Activated CD4-positive, alpha-beta T cell treated with anti-CD3 and anti-CD28 coated beads, Interleukin-2, Interleukin-6, amounts not matched to agents 100 ng/mL and 50 ng/mL, durations not matched to agents 16 hours and 8 hours (primary cell): ENCODE measurements around the gene GIMD1.
"Not testable (repeated sequence)": the region's sequence is repeated elsewhere in the genome, so short reads cannot be mapped to it uniquely, and the experiment has no call there.

ENCODE experiments used
- DNase-seq: peaks from one replicate; pipeline ENCODE4 v3.0.0-alpha.2; 2020

The GIMD1 gene

DNA sequence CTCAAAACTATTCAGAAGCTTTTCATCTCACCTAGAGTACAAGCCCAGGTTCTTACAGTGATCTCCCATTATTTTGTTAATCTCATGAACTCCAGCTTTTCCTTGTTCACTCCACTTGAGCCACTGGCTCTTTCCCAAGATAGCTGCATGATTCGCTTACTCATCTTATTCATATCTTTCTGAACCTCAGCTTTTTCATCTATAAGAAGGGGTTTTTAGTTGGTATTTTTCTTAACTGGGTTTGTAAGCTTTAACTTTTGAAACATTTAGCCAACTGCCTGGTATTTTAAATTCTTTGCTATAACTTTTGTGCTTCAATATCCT, 24.0 kb downstream of the GIMD1 start:
- DNase-seq: no peak

DNA sequence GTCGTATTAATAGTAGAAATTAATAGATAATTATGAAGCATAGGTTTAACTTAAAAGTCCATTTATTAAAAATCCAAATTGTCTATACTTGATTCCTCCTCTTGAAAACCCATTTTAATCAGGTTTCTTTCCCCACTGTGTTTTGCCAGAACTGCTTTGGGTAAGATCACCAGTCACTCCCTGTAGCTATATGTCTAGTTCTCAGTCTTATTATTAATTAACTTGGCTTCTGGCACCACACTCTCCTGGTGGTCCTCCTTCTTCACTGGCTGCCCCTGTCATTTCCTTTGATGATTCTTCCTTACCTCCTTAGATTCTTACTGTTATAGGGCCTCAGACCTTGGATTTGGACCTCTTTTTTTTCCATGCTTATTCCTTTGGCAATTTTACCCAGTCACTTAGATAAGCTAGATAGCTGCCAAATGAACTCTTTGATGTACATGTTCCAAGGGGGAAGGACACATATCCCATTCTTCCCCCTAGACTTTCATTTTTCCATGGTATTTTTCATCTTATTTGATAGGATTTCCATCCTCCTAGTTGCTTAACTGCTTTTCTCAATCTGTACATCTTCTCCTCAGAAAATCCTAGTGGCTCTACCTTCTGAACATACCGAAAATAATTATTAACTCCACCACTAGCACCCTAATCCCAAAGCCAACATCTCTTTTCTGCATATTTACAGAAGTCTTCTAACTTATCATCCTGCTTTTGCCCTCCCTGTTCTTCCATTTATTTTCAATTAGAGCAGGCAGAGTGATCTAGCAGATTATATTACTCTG, 24.5 kb downstream of the GIMD1 start:
- DNase-seq: no peak

DNA sequence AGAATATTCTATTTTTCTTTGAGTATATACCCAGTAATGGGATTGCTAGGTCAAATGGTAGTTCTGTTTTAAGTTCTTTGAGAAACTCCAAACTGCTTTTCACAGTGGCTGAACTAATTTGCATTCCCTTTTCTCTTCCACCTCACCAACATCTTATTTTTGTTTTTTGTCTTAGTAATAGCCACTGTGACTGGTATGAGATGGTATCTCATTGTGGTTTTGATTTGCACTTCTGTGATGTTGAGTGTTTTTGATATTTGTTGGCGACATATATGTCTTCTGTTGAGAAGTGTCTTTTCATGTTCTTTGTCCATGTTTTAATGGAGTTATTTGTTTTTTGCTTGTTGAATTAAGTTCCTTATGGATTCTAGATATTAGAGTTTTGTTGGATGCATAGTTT, 27.8 kb downstream of the GIMD1 start:
- no peak for DNase-seq

DNA sequence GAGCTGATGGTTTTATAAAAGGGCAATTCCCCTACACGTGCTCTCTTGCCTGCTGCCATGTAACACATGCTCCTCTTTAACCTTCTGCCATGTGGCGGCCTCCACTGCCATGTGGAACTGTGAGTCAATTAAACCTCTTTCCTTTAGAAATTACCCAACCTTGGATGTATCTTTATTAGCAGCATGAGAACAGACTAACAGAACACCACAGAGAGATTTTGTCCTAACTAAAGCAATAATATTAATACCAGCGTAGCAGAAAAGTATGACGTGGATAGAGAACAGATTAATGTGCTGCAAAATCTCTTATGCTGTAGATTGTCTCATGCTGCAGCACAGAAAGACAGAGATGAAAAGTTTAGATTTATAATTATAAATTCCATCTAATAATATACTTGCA, 29.1 kb downstream of the GIMD1 start:
- no peak for DNase-seq

DNA sequence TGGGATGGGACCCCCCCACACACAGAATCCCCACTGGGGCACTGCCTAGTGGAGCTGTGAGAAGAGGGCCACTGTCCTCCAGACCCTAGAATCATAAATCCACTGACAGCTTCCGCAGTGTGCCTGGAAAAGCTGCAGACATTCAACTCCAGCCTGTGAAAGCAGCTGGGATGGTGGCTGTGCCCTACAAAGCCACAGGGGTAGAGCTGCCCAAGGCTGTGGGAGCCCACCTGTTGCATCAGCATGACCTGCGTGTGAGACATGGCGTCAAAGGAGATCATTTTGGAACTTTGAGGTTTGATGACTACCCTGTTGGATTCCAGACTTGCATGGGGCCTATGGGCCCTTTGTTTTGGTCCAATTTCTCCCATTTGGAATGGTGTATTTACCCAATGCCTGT, 29.9 kb downstream of the GIMD1 start:
- no peak for DNase-seq

DNA sequence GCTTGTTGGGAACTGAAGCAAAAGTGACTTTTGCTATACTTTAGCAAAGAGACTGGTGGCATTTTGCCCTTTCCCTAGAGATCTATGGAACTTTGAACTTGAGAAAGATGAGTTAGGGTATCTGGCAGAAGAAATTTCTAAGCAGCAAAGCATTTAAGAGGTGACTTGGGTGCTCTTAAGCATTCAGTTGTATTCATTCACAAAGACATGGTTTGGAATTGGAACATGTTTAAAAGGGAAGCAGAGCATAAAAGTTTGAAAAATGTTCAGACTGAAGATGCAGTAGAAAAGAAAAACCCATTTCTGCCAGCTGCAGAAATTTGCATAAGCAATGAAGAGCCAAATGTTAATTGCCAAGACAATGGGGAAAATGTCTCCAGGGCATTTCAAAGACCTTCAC, 30.7 kb downstream of the GIMD1 start:
- DNase-seq: no peak

DNA sequence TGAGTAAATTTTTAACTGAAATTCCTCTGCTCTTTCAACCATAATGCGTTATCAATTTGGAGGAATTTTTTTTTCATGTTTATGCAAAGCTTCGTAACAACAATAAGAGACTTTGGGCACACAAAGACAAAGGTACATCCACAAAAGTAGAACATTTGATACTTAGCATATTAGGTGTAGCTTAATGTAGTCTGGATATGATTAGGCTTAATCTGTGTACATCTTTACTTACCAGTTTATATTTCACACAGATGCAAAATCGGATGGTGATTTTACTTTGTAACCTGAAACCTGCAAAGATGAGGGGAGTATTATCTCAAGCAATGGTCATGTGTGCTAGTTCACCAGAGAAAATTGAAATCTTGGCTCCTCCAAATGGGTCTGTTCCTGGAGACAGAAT, 32.0 kb downstream of the GIMD1 start:
- no peak for DNase-seq

DNA sequence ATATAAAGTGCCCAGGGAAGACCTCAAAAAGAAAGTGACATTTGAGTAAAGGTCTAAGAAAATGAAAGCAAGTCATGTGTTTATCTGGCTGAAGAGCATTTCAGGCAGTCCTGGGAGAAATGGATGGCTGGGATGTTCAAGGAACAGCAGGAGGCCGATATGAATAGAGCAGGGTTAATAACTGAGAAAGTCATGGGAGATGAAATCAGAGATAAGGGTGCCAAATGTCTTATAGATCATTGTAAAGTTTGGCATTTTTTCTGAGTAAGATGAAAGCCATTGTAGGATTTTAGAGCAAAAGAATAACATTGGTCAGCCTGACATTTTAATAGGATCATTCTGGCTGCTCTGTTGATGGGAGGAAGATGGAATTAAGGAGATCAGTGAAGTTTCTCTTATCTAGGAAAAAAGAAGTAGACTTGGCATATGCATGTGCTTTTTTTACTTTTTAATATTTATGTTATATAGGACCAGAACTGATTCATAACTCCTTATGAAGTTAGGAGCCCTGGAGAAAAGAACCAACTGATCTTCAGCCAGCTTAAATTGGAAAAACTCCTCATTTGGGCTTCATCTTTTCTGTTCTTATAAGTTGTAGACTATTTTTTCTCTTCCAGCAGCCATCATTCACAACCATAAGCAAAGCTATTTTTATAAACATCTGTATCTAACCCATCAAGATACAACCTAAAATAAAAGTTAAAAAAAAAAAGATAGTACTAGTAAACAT, 33.7 kb downstream of the GIMD1 start:
- no peak for DNase-seq

DNA sequence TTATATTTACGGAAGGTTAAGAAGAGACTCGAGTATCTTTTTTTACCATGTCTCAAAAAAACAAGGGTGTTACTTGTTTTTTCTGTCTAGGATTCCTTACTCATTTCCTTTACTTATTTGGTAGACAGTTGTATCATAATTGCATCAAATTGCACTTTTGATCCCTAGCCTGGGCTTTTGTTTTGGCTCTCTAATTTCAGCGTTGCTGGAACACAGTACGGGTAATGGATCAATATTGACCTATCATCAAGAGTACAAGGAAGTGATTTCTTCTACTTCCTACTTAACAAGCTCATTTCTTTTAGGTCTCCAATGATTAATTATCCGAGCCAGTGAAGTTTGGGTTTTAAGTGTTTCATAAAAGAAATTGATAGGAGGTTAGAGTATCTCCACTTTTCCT, 35.4 kb downstream of the GIMD1 start:
- DNase-seq: no peak

DNA sequence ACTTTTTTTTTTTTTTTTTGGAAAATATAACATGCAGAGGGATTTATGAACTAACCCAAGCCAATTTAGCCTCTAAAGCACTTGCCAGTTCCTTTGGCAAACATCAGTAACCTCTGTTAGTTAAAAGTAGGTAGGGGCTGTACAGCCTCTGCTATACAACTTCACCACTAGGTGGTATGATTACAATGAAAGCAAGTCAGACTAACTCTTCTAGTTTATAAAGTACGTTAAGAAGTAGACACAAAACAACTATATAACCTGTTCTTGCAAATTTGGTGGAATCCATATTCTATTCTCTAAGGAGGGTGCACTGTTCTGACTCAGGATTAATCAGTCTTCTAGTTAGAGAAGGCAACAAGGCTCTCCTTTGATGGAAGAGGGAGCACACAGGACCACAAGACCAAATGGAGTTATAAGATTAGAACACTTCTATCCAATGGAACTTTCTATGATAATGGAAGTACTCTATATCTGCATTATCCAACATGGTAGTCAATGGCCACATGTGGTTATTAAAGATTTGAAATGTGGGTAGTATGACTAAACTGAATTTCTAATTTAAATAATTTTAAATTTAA, 39.4 kb downstream of the GIMD1 start:
- DNase-seq: peak; percentile 32

DNA sequence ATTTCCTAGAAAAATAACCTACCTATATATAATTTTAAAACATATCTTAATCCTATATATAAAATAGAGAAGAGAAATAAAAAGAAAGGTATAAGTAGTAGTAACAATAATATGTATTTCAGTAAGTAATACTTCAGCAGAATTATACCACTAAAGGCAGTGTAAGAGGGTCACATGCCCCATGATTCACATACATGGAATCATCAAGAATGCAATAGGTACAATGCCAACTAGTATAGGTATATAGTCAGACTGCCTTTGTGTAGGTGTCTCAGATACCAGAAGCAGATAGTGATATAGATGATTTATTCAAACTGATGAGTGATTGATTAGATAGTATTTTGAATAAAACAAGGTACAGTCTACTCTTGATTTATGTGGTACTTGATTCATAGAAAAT, 42.8 kb downstream of the GIMD1 start:
- no peak for DNase-seq

DNA sequence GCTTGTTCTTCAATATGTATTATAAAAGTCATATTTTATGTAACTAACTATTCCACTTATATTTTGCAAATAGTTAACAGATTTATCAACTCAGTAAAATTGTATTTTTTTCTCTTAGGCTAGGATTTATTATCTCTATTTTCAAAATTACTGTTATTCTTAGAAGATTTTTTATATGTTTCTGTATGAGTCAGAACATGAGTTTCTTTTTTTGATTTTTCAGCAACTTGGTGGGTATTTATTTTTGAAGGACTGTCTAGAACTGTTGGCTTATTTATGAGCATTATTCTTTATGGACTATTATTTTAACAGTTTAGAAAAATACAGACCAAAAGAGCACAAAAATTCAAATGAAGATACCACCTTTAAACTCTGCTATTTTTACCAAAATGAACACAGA, 45.5 kb downstream of the GIMD1 start:
- DNase-seq: peak; percentile 14

DNA sequence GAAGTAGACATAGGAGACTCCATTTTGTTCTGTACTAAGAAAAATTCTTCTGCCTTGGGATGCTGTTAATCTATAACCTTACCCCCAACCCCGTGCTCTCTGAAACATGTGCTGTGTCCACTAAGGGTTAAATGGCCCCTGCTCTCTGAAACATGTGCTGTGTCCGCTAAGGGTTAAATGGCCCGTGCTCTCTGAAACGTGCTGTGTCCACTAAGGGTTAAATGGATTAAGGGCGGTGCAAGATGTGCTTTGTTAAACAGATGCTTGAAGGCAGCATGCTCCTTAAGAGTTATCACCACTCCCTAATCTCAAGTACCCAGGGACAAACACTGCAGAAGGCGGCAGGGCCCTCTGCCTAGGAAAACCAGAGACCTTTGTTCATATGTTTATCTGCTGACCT, 46.8 kb downstream of the GIMD1 start:
- DNase-seq: not testable (repeated sequence)

DNA sequence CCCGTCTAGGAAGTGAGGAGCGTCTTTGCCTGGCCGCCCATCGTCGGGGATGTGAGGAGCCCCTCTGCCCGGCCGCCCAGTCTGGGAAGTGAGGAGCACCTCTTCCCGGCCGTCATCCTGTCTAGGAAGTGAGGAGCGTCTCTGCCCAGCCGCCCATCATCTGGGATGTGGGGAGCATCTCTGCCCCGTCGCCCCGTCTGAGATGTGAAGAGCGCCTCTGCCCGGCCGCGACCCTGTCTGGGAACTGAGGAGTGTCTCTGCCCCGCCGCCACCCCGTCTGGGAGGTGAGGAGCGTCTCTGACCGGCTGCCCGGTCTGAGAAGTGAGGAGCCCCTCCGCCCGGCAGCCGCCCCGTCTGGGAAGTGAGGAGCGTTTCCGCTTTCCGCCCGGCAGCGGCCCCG, 47.4 kb downstream of the GIMD1 start:
- DNase-seq: not testable (repeated sequence)

DNA sequence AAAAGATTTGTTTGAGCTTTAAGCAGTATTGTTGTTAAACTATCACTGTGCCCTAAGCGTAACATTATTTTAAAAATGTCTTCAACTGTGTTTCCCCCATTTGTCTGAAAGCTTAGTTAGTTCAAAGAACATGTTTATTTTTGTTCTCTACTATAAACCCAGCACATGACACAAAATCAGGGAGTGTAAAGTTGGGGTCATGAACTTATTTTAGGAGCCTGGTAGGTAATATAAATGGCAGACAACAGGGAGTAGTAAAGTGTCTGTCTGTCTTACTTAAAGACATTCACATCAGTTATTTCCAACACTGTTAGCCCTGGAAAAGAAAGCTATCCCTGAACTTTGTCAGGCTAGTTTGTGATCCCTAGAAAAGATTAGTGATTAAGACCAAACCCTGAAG, 48.3 kb downstream of the GIMD1 start:
- no peak for DNase-seq

DNA sequence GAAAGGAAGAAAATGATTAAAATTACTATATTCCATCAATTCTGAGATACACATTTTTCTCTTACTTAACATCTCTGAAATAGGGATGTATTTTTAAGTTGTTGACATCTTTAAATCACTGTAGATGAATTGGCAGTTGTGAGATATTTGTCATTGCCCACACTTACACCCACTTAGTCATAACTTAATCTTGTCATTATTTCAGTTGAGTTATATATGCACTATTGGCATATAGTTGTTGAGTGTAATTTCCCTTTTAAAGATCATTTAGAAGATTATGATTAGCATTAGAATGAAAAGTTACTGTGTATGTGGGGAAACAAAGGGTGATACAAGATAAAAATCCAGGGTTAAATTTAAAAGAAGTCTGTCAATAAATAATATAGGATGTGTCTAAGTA, 50.1 kb downstream of the GIMD1 start:
- peak; percentile 32 for DNase-seq

DNA sequence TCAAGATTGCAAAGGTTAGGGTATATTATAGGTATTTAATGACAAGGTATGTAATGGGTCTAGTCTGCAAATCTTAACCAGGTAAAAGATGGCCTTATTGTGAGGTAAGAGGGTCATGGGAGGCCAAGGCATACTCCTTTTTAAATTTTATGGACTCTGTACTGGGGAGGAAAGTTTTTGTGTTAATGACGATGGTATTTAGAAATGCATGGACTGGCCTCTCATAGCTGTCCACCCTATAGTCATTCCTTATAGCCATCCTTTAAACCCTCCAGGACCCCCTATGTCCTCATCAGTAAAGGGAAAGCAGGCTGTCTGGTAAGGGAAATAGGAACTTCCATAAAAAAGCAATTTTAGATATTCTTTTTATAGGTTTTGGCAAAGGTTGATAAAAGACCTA, 50.8 kb downstream of the GIMD1 start:
- DNase-seq: no peak

DNA sequence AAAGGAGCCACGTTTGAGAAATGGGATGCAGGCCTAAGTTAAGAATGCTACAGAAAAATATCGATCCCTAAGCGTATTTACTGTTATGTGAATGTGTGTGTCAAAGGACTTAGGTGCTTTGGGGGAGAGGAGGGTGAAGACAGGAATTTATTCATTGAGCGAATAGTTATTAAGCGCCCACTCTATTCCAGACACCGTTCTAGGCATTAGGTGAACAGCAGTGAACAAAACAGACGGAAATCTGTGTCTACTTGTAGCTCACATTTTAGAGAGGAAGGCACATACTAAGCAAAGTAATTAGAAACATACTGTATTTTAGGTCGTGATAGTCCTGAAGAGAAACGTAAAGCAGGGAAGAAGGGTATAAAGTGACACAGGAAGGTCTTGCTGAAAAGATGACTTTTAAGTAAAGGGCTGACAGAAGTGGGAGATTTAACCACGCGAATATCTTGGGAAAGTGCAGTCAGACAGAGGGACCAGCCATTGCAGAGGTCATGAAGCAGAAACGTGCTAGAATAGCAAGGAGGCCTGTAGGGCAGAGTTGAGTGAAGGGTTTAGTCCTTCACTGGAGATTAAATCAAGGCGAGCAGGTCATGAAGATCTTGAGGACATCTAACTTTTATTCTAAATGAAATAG, 51.7 kb downstream of the GIMD1 start:
- DNase-seq: peak; percentile 4

DNA sequence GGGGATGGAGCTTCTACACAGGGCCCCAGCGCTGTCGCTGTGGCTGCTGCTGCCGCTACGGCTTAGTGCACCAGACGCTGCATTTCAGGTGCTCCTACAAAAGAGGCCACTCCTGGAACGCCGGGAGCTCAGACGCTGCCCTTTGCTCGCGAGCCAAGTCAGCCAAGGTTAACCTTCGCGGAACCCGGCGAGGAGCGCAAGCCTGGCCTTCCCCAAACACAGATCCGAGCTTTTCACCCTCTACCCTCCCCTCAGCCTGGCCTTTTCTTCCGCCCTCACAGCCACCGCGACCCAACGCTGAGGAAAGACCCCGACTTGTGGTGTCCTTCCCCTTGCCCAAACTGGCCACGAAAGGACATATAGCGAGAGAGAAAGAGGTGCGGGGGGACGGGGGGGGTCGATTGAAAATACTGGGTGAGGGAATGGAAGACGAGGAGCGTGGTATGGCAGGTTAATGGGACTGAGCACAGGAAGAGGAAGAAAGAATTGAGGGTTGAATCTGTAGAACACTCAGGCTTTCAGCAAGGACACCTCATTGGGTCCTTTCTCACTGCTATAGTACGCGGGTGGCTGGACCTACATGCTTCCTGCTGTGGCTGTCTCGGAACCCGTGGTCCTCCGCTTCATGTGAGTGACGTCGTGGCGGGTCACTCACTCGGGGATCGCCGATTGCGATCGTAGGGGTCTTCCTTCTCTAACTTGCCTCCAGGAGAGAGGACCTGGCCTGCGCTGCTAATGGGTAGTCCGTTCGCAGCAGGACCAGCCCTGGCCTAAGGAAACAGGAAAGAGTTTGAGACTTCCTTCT, 52.4 kb downstream of the GIMD1 start, which contains the start of the genes AIMP1 and TBCK:
AIMP1 (plus strand) TSS at position 583 of the 805 bp plus-strand sequence. CDS start 8,460 bp downstream, outside the sequence.
TBCK (minus strand) TSS at position 242 of the 805 bp plus-strand sequence. CDS start 7,249 bp downstream, outside the sequence.
- peak; percentile 91 for DNase-seq

DNA sequence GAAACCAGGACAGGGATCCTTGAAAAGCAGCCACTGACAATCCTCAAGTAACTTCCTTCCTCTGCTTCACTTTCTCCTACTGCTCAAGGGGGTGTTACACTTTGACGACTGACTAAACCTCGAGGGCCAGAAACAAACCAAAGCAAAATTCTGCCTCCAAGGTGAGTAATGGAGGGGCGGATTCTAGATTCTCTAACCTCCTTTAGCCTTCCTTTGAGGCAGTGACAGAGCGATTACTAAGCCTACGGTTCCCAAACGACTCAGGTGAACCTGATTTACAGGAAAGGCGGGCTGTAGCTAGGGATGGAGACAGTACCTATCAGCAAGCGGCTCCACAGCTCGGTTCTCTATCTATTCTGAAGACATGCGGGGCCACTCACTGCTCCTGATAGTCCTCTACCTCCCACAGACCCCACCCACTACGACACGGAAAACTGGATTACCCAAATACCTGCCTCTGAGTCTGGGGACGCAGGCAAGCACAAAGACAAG, 53.1 kb downstream of the GIMD1 start:
- DNase-seq: peak; percentile 56

DNA sequence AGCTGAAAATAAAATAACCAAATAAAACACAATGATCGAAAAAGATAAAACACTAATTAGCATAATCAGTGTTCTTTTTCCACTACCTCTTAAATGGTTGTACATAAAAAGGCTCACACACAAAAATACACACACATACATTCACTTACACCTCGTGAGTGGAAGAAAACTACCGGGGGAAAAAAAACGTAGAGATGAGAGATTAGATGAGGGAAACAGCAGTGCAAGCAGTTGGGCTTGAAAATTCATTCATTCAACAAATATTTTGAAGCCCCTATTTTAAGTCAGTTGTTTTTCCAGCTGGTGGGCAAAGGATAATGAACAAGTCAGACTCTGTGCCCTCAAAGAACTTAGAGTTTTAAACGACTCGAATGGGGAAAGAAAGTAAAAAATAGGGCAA, 53.6 kb downstream of the GIMD1 start:
- DNase-seq: no peak

DNA sequence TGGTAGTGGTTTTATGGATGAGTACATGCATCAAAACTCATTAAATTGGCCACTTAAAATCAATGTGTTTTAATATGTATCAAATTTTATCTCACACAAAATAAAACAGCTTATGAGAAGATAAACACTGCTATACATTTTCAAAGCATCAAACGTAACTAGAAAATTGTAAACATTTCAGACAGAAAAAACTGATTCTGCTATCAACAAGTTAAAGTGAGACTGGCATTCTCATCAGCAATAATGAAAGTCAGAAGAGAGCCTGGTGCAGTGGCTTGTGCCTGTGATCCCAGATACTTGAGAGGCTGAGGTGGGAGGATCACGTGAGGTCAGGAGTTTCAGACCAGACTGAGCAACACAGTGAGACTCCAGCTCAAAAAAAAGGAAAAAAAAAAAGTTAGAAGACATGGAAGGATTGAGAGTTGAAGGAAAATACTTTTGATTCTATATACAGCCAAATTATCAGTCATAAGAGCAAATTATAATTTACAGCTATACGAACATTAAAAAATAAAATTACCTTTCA, 55.5 kb downstream of the GIMD1 start:
- peak; percentile 12 for DNase-seq
